Transverse colon (tissue), 4 donors: ENCODE measurements around the gene ARRB2. TPM values are rescaled to one million over a fixed set of nuclear protein-coding genes. Genes with fewer than 3 reads are reported as not detected.

Experiments
- DNase-seq: peaks from one replicate; pipeline ENCODE4 v3.0.0-alpha.2; 2019
- H3K27ac ChIP-seq, 4 donors: fragments of 200-600 bp; sonication (generic); 2 replicates each; pipeline ENCODE4 v1.5.1; 2016 to 2018; ENCODE audit warnings: inconsistent platforms in 4 of 4
- H3K27me3 ChIP-seq: fragments of 200-600 bp; sonication (generic); 2 replicates; pipeline ENCODE4 v1.5.1; 2017; ENCODE audit warnings: inconsistent platforms
- H3K36me3 ChIP-seq, 4 donors: fragments of 200-600 bp; sonication (generic); 2 replicates each; pipeline ENCODE4 v1.5.1; 2017 to 2019; ENCODE audit warnings: inconsistent platforms in 4 of 4
- H3K4me1 ChIP-seq, 4 donors: fragments of 200-600 bp; sonication (generic); 2 replicates each; pipeline ENCODE4 v1.5.1; 2017 to 2020; ENCODE audit warnings: inconsistent platforms in 4 of 4
- H3K4me3 ChIP-seq, 4 donors: fragments of 200-600 bp; sonication (generic); 1 replicate in 1 of 4; 2 replicates in 3 of 4; pipeline versions ENCODE4 v1.5.1 to v1.6.1; 2017 to 2019; ENCODE audit warnings: inconsistent platforms in 4 of 4
- H3K9me3 ChIP-seq, 2 donors: fragments of 200-600 bp; sonication (generic); 2 replicates each; pipeline ENCODE4 v1.5.1; 2017 to 2019; ENCODE audit warnings: inconsistent platforms in 2 of 2
- EP300 ChIP-seq: sonication (generic); formaldehyde crosslinking; IDR thresholded peaks from one replicate; pipeline ENCODE4 v1.6.1; 2017; ENCODE audit warnings: antibody characterized with exemption, low read depth
- POLR2A ChIP-seq: fragments of 450-650 bp; IDR thresholded peaks from one replicate; pipeline ENCODE4 v1.6.1; 2016; ENCODE audit warnings: antibody characterized with exemption, mild to moderate bottlenecking, moderate library complexity
- POLR2AphosphoS5 ChIP-seq, 3 donors: sonication (generic); formaldehyde crosslinking; IDR thresholded peaks; one replicate each; pipeline ENCODE4 v1.6.1; 2016; ENCODE audit warnings: antibody characterized with exemption in 3 of 3
- WGBS, 2 donors: methylation state at CpG; one replicate each; pipeline ENCODE4 v1.1.5; 2018; ENCODE audit warnings: low coverage in 1 of 2; 5-methylcytosine and 5-hydroxymethylcytosine counted together
- in situ Hi-C, 4 donors: fragments of 200-750 bp; cut with MboI; loops; one replicate each; pipeline versions ENCODE4 v1.15.0 to v1.15.1; 2017; ENCODE audit warnings: low sequenced_read_pairs in 3 of 4, low pct_ligation_motif_present in 1 of 4, low pct_unique_long_range_greater_than_20kb in 1 of 4
- intact Hi-C: fragments of 100-400 bp; cut with DNase I; formaldehyde crosslinking; loops from one replicate; pipeline ENCODE4 v1.15.1; 2023; ENCODE audit warnings: low total_unique reads
- total RNA-seq, 4 donors: library from RNA; depleted of rRNA; stranded (reverse); fragments of >200 nt; gene quantifications; one replicate each; pipeline ENCODE4 v1.1.0, GENCODE V29; 2016
- TF ChIP-seq, protein P1 (sequence below), 5 experiments: fragments of 200-600 bp in 3 of 5; fragments of 450-650 bp in 2 of 5; sonication (generic) in 3 of 5; IDR thresholded peaks; 1 replicate in 2 of 5; 2 replicates in 3 of 5; pipeline ENCODE4 v1.5.1; 2016 to 2017; ENCODE audit warnings: antibody characterized with exemption in 5 of 5, inconsistent platforms in 3 of 5, mild to moderate bottlenecking in 2 of 5, moderate library complexity in 1 of 5

ARRB2 gene
- total RNA-seq, 4 donors from 2014 or later = 19.3 to 47.9 (median 36.8) TPM

DNA sequence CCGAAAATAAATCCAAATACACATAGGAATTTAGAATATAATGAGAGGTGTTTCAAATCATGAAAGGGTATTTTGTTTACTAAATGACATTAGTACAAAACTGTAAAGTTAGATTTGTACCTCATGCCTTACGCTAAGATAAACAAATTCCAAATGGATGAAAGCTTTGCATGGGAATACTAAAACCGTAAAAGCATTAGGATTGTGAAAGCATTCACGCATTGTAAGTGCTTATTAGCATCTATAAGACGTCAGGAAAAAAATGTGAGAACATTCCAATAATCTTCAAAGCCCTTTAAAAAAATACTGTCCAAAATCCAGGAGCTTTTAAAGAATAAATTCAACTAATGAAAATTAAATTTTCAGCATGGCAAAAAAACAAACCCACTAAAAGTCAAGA lies 44.1 kb upstream of the ARRB2 start:
- no peak for DNase-seq
- Histone ChIP-seq H3K4me1 (peaks cover 0 to 10% (median 4%) of the 10 kb centered on the region in 4 donors), H3K27ac (no peak overlapping the region), H3K36me3 (peaks cover 0 to 1% (median 0%) of the 10 kb centered on the region in 4 donors), H3K27me3 (no peaks in the 10 kb centered on the region), H3K9me3 (no peaks in the 10 kb centered on the region), H3K4me3 (no peak overlapping the region)
- in situ Hi-C loops = no loop called here
- intact Hi-C loops = no loop called here
- no peak for TF ChIP-seq EP300
- no peak for TF ChIP-seq POLR2AphosphoS5 (IDR thresholded peaks at IDR 0.05)
- TF ChIP-seq POLR2A = no peak
- TF ChIP-seq, protein P1, sequence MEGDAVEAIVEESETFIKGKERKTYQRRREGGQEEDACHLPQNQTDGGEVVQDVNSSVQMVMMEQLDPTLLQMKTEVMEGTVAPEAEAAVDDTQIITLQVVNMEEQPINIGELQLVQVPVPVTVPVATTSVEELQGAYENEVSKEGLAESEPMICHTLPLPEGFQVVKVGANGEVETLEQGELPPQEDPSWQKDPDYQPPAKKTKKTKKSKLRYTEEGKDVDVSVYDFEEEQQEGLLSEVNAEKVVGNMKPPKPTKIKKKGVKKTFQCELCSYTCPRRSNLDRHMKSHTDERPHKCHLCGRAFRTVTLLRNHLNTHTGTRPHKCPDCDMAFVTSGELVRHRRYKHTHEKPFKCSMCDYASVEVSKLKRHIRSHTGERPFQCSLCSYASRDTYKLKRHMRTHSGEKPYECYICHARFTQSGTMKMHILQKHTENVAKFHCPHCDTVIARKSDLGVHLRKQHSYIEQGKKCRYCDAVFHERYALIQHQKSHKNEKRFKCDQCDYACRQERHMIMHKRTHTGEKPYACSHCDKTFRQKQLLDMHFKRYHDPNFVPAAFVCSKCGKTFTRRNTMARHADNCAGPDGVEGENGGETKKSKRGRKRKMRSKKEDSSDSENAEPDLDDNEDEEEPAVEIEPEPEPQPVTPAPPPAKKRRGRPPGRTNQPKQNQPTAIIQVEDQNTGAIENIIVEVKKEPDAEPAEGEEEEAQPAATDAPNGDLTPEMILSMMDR (IDR thresholded peaks at IDR 0.05) = no peak
- 55 to 66% methylated on average over 5 of the region's 5 CpGs for WGBS, 2 donors

DNA sequence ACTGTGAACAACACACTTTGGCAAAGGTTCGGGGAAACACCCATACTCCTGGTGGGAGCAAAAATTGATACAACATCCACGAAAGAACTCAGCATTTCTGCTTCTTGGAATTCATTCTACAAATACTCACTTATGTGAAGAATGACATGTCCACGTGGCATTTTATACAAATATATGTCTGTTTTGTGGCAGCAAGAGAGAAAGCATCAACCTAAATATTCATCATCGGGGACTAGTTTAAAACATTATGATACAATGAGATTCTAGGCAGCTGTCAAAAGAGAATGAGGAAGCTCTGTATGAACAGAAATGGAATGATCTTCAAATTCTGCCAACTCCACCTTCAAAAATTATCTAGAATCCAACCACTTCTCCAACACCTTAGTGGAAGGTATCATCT lies 43.3 kb upstream of the ARRB2 start:
- Histone ChIP-seq H3K27ac (no peak overlapping the region), H3K4me1 (peaks cover 0 to 10% (median 4%) of the 10 kb centered on the region in 4 donors), H3K36me3 (peaks cover 0 to 7% (median 3%) of the 10 kb centered on the region in 4 donors), H3K27me3 (no peaks in the 10 kb centered on the region), H3K4me3 (no peak overlapping the region), H3K9me3 (no peaks in the 10 kb centered on the region)
- in situ Hi-C loops = no loop called here
- 68 to 74% methylated on average over 4 of the region's 4 CpGs for WGBS, 2 donors
- TF ChIP-seq EP300 (no peak), POLR2AphosphoS5 (IDR thresholded peaks at IDR 0.05) (no peak), POLR2A (no peak)
- TF ChIP-seq, protein P1 (IDR thresholded peaks at IDR 0.05) = no peak
- intact Hi-C loops = no loop called here
- DNase-seq = no peak

DNA sequence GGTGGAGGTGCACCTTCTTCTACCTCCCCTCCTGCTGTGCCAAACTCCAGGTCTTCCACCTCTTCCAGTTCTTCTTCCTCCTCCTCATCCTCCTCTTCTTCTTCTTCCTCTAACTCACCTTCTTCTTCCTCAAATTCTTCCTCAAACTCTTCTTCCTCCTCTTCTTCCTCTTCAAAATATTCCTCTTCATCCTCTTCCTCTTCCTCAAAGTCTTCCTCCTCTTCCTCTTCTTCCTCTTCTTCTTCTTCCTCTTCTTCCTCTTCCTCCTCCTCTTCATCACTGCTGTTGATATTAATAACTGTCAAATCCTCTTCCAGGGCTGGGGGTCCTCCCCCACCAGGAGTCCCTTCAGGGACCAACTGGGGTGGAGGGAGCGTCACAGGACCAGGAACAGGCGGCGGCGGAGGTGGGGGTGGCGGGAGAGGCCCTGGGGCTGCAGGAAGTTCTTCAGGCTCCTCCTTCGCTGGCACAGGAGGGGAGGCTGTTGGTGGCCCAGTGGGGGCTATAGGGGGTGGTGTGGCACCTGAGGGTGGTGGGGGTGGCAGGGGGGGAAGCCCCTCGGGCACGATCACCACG lies 38.3 kb upstream of the ARRB2 start:
- H3K27me3 ChIP-seq = no peaks in the 10 kb centered on the region
- no peak for DNase-seq
- H3K27ac ChIP-seq = no peak overlapping the region
- TF ChIP-seq POLR2A (no peak), POLR2AphosphoS5 (IDR thresholded peaks at IDR 0.05) (no peak), EP300 (no peak)
- TF ChIP-seq, protein P1 (IDR thresholded peaks at IDR 0.05) = no peak
- H3K36me3 ChIP-seq = peaks cover 0 to 53% (median 18%) of the 10 kb centered on the region in 4 donors
- 95% methylated on average over 9 of the region's 9 CpGs; no CpG with 5 or more reads in 1 of the 2 donors for WGBS, 2 donors
- H3K4me3 ChIP-seq = no peak overlapping the region
- H3K9me3 ChIP-seq = no peaks in the 10 kb centered on the region
- H3K4me1 ChIP-seq = no peaks in the 10 kb centered on the region
- in situ Hi-C loops = no loop called here
- intact Hi-C loops = no loop called here

DNA sequence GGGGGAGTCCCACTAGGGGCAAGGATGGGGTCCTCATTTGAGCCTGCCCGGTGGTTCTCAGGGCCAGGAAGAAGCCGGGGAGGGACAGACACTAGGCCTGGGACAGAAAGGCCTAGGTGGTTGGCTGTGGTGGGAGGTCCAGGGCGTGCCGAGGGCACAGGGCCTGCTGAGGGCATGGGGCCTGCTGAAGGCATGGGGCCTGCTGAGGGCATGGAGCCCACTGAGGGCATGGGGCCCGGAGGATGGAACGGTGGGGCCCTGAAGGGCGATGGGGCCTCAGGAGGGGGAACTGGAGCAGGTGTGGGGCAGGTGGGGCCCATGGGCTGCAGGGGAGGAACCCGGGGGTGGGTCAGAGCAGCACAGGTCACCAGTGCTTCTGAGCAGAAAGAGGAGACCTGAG lies 37.7 kb upstream of the ARRB2 start:
- 56 to 89% methylated on average over 3 to 8 of the region's 8 CpGs for WGBS, 2 donors
- TF ChIP-seq POLR2A = no peak
- no peak for TF ChIP-seq POLR2AphosphoS5 (IDR thresholded peaks at IDR 0.05)
- no peak for TF ChIP-seq EP300
- TF ChIP-seq, protein P1 (IDR thresholded peaks at IDR 0.05) = no peak
- no peaks in the 10 kb centered on the region for H3K9me3 ChIP-seq

More for the DNA sequence above, 37.7 kb upstream of the ARRB2 start:
- Histone ChIP-seq H3K4me1 (no peaks in the 10 kb centered on the region), H3K4me3 (no peak overlapping the region), H3K36me3 (peaks cover 0 to 53% (median 18%) of the 10 kb centered on the region in 4 donors), H3K27me3 (no peaks in the 10 kb centered on the region), H3K27ac (no peak overlapping the region)
- in situ Hi-C loops = no loop called here
- DNase-seq = no peak
- intact Hi-C loops = no loop called here
